Mucosa of gallbladder (tissue), 1 donor: ENCODE data around the gene MMP14. TPM values are rescaled to one million over a fixed set of nuclear protein-coding genes. Genes with fewer than 3 reads are reported as not detected.
"Not testable (repeated sequence)": the region's sequence is repeated elsewhere in the genome, so short reads cannot be mapped to it uniquely, and the experiment has no call there.

ENCODE experiments used
- DNase-seq: peaks from one replicate; pipeline ENCODE4 v3.0.0-alpha.2; 2020; ENCODE audit warnings: low spot score
- total RNA-seq: library from RNA; stranded (reverse); gene quantifications from one replicate; pipeline ENCODE4 v1.2.1, GENCODE V29; 2021
- donor health status: DM: no; HTN: no; CAD: no.

Gene MMP14
- total RNA-seq, 1 donor from 2014 or later, result 222 TPM

DNA sequence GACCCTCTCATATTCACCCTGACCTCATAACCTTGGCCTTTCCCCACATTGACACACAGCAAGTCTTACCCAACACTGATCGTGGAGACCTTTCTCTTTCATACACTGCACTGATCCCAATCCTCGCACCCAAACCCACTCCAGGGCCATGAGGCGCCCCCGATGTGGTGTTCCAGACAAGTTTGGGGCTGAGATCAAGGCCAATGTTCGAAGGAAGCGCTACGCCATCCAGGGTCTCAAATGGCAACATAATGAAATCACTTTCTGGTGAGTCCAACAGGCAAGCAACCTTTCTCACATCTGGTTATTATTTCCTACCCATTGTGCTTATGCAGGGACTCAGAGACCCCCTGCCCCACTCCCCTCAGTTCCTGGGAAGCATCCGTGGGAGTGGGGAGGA, 5.4 kb downstream of the MMP14 start:
- no peak for DNase-seq

DNA sequence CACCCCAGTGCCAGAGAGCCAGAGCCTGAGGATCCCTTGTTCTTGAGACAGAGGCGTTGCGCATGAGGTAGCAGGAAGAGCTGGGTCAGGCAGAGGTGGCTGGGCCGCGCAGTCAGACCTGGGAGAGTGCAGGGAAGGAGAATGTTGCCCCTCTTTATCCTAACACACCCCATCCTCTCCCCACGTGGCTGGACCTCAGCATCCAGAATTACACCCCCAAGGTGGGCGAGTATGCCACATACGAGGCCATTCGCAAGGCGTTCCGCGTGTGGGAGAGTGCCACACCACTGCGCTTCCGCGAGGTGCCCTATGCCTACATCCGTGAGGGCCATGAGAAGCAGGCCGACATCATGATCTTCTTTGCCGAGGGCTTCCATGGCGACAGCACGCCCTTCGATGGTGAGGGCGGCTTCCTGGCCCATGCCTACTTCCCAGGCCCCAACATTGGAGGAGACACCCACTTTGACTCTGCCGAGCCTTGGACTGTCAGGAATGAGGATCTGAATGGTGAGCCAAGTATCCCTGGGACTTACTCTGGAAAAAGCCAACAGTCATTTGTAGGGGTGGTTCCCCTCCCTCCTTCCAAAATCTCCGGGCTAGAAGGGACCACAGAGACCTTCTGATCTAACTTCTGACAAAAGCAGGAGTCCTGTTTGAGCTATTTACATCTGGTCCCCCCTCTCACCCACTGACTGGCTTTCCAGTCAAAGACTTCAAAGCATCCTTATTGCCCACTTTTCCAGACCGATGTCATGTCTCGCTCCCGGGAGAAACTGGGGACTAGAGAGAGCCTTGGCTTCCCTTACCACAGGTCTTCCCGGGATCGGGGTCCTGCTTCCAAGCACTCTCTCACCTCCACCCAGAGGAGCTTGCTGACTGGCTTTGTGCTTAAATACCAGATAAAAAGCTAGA, 6.1 kb downstream of the MMP14 start:
- DNase-seq, result no peak

DNA sequence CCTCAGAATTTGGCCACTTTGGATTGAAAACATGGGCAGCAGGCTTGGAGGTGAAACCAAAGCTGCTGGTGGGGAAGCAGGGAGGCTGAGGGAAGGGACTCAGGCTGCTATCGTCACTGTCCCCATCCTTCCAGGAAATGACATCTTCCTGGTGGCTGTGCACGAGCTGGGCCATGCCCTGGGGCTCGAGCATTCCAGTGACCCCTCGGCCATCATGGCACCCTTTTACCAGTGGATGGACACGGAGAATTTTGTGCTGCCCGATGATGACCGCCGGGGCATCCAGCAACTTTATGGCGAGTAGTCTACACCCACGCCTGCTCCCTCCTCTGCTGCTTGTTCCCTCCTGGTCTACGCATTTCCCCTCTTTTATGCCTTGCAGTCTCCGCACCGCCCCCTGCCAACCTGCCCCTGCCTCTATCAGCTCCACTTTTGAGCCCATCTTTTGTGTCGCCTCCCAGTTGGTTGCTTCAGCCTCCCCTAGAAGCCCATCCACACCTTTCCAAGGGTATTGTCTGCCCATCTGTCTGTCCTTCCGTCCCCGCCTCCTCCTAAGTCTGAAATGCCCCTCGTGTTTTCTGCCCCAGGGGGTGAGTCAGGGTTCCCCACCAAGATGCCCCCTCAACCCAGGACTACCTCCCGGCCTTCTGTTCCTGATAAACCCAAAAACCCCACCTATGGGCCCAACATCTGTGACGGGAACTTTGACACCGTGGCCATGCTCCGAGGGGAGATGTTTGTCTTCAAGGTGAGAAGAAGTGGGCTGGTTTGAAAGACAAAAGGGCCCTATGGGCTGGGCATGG, 6.9 kb downstream of the MMP14 start:
- no peak for DNase-seq

DNA sequence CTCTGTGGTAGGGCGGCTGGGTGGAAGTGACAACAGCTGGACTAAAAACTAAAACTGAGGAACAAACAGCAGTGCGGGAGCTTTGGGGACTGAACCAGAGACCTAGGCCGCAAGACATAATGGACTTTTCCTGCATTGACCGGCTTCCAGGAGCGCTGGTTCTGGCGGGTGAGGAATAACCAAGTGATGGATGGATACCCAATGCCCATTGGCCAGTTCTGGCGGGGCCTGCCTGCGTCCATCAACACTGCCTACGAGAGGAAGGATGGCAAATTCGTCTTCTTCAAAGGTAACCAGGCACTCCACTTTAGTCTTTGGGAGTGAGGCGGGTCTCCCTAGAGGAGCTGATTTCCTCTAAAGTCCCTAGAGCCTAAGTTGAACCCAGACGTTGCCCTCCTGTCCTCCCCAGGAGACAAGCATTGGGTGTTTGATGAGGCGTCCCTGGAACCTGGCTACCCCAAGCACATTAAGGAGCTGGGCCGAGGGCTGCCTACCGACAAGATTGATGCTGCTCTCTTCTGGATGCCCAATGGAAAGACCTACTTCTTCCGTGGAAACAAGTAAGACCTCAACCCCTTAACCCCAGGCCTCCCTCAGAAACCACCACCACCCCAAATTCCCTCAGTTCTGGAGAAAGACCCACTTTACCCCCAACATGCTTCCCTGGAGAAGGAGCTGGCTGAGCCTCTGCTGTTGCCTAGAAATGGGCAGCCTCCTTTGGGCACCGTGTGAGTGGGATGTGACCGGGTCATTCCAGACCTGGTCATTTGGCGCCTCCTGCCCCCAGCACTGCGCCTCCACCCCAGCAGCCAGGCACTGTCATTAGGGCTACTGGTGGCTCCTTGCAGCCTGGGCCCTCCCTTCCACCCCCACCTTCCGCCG, 8.1 kb downstream of the MMP14 start:
- no peak for DNase-seq

DNA sequence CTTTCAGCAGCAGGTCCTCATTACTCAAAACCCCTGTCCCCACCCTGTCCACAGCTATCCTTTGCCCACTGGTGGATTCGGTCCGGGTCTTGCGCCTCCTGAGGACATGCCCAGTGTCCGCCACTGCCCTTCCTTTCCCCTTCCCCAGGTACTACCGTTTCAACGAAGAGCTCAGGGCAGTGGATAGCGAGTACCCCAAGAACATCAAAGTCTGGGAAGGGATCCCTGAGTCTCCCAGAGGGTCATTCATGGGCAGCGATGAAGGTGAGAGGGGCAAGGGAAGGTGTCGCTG, 8.7 kb downstream of the MMP14 start:
- DNase-seq, result no peak

DNA sequence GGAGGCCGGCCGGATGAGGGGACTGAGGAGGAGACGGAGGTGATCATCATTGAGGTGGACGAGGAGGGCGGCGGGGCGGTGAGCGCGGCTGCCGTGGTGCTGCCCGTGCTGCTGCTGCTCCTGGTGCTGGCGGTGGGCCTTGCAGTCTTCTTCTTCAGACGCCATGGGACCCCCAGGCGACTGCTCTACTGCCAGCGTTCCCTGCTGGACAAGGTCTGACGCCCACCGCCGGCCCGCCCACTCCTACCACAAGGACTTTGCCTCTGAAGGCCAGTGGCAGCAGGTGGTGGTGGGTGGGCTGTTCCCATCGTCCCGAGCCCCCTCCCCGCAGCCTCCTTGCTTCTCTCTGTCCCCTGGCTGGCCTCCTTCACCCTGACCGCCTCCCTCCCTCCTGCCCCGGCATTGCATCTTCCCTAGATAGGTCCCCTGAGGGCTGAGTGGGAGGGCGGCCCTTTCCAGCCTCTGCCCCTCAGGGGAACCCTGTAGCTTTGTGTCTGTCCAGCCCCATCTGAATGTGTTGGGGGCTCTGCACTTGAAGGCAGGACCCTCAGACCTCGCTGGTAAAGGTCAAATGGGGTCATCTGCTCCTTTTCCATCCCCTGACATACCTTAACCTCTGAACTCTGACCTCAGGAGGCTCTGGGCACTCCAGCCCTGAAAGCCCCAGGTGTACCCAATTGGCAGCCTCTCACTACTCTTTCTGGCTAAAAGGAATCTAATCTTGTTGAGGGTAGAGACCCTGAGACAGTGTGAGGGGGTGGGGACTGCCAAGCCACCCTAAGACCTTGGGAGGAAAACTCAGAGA, 9.6 kb downstream of the MMP14 start:
- DNase-seq, result no peak

DNA sequence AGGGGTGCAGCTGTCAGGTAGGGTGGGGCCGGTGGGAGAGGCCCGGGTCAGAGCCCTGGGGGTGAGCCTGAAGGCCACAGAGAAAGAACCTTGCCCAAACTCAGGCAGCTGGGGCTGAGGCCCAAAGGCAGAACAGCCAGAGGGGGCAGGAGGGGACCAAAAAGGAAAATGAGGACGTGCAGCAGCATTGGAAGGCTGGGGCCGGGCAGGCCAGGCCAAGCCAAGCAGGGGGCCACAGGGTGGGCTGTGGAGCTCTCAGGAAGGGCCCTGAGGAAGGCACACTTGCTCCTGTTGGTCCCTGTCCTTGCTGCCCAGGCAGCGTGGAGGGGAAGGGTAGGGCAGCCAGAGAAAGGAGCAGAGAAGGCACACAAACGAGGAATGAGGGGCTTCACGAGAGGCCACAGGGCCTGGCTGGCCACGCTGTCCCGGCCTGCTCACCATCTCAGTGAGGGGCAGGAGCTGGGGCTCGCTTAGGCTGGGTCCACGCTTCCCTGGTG, 10.5 kb downstream of the MMP14 start:
- DNase-seq, result no peak

DNA sequence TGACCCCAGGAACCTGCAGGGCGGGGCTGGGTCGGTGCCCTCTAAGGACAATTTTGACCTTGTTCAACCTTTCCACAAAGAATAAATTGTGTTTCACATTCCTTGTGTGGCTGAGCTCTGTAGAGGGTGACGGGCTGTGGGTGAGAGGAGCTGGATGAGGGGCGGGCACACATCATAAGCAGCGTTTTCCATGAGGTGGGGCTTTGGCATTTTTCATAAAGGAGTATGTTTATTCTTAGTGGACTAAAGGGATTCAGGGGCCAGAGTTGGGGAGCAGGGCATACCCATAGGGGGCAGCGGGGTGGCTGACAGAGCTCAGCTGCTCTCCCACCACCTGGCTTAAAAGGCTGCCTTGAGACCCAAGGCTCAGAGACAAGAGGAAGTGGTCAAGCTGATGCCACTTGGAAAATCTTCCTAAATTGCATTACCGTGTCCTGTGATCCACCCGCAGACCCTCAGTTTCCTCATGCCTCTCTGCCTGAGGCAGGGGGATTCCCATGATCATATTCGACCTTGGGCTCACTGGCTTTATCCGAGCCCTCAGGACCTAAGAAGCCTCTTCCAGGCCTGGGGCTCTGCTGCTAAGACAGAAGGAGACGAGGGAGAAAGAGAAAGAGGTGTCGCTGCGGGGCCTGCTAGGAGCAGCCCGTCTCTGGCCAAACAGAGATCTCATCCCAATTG, 11.4 kb downstream of the MMP14 start:
- DNase-seq, result no peak

DNA sequence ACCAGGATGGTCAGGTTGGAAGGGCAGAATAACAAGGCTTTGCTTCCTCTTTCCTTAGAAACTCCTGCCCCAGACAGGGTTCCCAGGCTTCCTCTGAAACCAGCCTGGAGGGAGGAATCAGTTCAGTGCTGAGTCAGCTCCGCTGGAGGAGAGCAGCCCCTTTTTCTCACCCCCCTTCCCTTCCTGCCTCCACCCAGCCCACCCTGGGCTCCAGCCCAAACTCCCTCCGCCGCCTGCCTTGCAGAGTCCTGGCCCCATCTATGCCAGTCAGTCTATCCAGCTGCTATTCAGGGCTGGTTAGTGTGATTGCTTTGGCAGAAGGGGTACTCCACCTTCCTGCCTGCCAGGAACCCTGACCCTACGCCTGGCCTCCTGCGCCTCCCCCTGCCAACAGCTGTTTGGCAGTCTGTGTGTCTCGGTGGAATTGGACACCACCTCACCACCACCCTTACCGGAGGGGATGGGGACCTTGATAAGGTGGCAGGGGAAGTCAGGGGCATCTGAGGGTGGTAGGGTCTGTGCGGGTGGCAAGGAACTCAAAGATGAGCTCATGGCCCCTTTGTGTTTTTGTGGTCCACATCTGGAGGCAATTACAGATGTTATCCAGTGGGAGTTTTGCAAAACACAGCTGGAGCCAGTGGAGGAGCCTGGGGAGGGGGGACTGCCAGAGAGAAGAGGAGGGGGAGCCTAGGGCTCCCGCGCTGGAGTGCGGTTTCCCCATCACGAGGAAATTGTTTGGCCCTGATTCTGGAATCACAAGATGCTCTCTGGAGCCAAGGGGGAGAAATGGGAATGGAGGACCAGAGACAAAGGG, 12.2 kb downstream of the MMP14 start:
- DNase-seq, result peak; percentile 65

DNA sequence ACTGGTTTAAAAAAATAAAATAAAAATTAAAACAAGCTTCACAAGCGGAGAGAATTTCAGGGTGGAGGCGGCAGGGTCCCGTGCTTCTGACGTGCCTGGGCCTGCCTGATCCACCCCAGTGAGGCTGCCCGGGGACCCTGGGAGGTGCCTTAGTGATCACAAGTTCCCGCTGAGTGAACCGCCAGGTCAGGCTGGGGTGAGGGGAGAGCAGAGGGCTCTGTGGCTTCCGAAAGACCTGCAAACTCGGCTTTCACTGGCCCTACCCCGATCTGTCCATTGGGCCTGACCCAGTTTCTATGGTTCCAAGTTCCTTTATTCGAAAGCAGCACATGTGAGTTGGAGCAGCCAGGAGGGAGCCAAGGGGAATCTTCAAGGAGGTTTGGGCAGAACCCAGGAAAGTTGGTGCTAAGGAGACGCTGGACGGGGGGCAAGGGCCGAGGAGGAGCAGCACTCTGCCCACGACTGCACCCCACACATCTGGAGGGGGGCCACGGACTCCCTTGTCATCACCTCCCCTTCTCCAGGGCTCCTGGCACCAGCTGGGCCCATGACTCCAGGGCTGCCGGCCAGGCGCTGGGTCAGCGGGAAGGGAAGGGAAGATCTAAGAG, 12.9 kb downstream of the MMP14 start:
- peak; percentile 43 for DNase-seq

DNA sequence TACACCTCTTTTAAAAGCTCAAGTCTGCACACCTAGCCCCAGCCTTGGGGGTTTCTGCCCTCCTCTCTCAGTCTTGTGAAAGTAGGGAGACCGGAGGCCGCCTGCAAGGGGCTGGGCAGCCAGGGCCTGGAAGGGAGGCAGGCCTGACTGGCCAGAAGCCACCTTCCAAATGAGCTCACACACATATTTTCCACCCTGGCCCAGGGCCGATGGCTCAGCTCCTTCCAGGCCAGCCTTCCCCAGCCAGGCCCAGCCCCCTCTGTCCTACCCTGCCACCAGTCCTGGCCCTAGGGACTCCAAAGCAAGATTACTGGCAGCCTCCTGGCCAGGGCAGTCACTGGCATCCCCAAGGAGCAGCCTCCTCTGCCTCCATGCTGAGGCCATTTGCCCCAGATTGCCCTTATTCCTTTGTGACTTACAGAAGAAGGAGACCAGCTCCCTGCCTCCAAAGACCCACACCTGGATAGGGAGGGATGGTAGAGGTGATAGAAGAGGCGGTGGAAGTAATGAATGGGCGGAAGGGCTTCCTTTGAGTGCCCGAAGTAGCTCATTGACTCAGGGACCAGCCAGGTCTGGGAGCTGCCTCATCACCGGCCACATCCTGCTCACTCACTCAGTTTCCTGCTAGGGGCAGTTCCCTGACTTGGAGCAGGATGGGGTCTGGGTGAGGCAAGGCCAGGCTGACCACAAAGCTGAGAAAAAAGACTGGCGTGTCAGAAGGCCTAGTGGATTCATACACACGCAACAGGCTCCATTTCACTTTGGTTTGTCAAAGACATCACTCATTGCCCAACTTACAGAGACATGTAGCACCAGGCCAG, 14.8 kb downstream of the MMP14 start:
- peak; percentile 83 for DNase-seq

DNA sequence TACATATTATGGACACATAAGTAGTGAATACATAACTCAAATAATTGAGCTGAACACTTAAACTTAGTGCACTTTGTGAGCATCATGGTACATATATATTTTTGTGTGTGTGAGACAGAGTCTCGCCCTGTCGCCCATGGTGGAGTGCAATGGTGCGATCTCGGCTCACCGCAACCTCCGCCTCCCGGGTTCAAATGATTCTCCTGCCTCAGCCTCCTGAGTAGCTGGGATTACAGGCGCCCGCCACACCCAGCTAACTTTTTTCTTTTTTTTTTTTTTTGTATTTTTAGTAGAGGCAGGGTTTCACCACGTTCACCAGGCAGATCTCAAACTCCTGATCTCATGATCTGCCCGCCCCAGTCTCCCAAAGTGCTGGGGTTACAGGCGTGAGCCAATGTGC, 15.8 kb downstream of the MMP14 start:
- not testable (repeated sequence) for DNase-seq

DNA sequence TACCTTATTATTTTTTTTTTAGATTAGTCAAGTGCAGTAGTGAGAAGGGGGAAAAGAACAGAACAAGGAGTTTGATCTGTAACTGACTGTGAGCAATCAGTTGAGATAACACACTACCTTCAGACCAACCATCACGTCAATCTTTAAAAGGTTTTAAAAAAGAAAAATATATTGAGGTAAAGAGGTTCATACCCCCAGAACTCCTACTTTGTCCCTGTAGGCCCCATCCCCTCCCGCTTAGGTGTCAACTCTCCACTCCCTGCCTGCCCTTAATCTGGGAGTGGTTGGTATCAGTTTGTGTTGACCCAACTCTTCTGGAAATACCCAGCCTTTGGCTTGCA, 16.2 kb downstream of the MMP14 start:
- no peak for DNase-seq

DNA sequence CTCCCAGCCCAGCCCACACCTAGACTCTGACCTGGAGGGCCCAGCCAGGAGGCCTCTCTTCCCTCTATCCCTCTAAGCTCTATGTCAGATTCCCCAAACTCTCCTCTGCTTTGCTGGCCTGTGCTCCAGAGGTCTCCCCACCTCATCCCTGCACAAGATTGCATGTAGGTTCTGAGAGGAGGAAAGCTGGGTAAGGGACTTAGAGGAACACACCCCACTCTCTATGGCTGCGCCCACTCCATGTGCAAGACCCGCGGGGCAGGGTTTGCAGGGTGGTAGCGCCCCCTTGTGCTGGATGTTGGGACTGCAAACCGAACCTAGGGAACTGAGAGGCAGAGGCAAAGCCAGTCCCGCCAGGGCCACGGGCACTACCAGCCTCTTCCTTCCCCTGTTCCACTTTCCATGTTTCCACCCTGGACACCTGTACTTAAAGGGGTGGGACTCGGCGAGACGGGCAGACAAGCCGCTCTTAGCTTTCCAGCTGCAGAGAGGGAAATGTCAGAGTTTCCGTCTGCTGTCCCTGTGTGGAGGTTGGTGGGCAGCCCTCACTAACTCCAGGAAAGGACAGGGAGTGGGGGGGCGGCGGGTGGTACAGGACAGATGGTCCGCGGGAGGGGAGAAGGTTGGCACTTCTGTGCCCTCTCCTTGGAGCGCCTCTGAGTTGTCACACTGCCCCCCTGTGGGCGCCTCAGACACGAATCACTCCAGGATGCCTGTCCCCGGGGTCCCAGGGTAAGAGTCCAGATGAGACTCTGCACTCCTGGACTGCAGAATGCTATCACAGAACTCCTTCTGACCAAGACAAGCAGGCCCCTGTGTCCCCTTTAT, 16.8 kb downstream of the MMP14 start:
- DNase-seq, result peak; percentile 92

DNA sequence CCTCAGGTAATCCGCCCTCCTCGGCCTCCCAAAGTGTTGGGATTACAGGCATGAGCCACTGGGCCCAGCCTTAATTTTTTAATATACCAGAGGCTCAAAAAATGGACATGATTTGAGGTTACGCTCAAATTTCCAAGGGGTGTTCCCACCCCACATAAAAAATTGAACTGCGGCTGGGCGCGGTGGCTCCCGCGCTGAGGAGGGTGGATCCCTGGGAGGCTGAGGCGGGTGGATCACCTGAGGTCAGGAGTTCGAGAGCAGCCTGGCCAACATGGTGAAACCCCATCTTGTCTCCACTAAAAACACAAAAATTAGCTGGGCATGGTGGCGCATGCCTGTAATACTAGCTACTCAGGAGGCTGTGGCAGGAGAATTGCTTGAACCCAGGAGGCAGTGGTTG, 17.9 kb downstream of the MMP14 start:
- not testable (repeated sequence) for DNase-seq

DNA sequence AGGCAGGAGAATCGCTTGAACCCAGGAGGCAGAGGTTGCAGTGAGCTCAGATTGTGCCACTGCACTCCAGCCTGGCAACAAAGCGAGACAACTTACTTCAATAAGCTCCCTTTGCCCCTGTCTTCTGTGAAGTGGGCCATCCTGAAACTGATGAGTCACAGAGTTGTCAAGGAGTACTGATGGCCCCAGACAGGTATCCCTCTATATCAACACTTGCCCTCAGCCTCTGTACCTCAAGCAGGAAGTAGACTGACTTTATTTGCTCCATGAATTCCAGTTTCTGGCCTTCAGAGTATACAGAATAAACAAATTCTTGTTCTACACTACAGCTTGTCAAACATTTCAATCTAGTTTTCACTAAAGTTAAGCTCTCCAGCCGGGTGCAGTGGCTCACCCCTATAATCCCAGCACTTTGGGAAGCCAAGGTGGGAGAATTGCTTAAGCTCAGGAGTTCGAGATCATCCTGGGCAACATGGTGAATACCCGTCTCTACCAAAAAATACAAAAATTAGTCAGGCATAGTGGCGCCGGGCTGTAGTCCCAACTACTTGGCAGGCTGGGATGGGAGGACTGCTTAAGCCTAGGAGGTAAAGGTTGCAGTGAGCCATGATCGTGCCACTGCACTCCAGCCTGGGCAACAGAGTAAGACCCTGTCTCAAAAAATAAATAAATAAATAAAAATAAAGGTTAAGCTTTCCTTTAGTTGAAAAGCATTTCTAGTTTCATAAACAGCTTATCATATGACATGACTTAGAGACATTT, 18.8 kb downstream of the MMP14 start:
- DNase-seq, result no peak

DNA sequence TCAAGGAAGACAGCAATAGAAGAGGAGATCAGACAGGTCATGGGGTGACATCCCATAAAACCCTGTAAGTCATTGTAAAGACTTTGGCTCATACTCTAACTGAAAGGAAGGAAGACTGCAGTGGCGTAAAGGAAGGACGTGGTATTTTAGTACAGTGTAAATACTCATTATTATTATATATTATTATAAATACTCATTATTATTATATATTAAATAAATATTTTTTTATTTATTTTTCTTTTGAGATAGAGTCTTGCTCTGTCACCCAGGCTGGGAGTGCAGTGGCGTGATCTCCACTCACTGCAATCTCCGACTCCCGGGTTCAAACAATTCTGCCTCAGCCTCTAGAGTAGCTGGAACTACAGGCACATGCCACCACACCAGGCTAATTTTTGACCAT, 20.0 kb downstream of the MMP14 start:
- DNase-seq, result no peak
